Type B pancreatic cell (in vitro differentiated cells): Measurements from ENCODE around the gene RTKN2. TPM values are rescaled to one million over a fixed set of nuclear protein-coding genes. Genes with fewer than 3 reads are reported as not detected.

Experiments
- DNase-seq: peaks from one replicate; pipeline ENCODE4 v3.0.0; 2021; ENCODE audit warnings: mixed read lengths; ENCODE audit not compliant: unreplicated experiment; ENCODE audit errors: extremely low spot score
- H3K27ac Mint-ChIP-seq: 2 replicates; pipeline ENCODE4 v1.8.0; 2021; ENCODE audit warnings: mild to moderate bottlenecking, mixed read lengths
- H3K27me3 Mint-ChIP-seq: 2 replicates; pipeline ENCODE4 v1.8.0; 2021; ENCODE audit warnings: mixed read lengths
- H3K36me3 Mint-ChIP-seq: 2 replicates; pipeline ENCODE4 v1.8.0; 2021; ENCODE audit warnings: mixed read lengths
- H3K4me1 Mint-ChIP-seq: one replicate; pipeline ENCODE4 v1.8.0; 2021; ENCODE audit warnings: mixed read lengths; ENCODE audit not compliant: unreplicated experiment
- H3K4me3 Mint-ChIP-seq: 2 replicates; pipeline ENCODE4 v1.8.0; 2021; ENCODE audit warnings: mild to moderate bottlenecking, mixed read lengths
- H3K9me3 Mint-ChIP-seq: 2 replicates; pipeline ENCODE4 v1.8.0; 2021; ENCODE audit warnings: mixed read lengths
- total RNA-seq: library from RNA; stranded (reverse); gene quantifications from 2 replicates; pipeline ENCODE4 v1.2.1, GENCODE V29; 2021; ENCODE audit warnings: low replicate concordance
- TF ChIP-seq, protein P1 (sequence below): fragments of 200-600 bp; sonication (generic); conservative IDR thresholded peaks from 2 replicates; pipeline ENCODE4 v1.5.0; 2021; ENCODE audit warnings: antibody characterized with exemption, mild to moderate bottlenecking

The RTKN2 gene
- total RNA-seq, 1 donor from 2014 or later: 10.0 TPM

GRCh38 chr10:62162261-62162981, 106.2 kb downstream of the RTKN2 start:
- Mint-ChIP-seq H3K36me3 (no peaks in the 10 kb centered on the region), H3K27me3 (no peaks in the 10 kb centered on the region), H3K9me3 (no peaks in the 10 kb centered on the region), H3K4me1 (peaks cover 12% of the 10 kb centered on the region), H3K4me3 (no peak overlapping the region), H3K27ac (no peak overlapping the region)
- no peak for DNase-seq
- TF ChIP-seq, protein P1, sequence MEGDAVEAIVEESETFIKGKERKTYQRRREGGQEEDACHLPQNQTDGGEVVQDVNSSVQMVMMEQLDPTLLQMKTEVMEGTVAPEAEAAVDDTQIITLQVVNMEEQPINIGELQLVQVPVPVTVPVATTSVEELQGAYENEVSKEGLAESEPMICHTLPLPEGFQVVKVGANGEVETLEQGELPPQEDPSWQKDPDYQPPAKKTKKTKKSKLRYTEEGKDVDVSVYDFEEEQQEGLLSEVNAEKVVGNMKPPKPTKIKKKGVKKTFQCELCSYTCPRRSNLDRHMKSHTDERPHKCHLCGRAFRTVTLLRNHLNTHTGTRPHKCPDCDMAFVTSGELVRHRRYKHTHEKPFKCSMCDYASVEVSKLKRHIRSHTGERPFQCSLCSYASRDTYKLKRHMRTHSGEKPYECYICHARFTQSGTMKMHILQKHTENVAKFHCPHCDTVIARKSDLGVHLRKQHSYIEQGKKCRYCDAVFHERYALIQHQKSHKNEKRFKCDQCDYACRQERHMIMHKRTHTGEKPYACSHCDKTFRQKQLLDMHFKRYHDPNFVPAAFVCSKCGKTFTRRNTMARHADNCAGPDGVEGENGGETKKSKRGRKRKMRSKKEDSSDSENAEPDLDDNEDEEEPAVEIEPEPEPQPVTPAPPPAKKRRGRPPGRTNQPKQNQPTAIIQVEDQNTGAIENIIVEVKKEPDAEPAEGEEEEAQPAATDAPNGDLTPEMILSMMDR: no peak

DNA sequence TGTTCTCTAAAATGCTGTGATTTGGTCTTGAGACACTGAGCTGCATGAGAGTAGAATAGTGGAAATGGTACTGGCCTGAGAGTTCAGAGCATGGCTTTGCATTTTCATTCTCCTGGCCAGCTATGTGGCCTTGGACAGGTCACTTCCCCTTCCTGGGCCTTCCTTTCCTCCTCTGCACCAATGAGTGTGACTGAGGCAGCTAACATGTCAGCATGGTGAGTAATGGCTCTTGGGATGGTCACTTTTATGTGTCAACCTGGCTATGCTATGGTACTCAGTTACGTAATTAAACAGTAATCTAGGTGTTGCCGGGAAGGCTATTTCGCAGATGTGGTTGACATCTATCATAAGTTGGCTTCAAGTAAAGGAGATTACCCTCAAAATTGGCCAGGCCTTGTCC, 109.3 kb downstream of the RTKN2 start:
- no peaks in the 10 kb centered on the region for H3K27me3 Mint-ChIP-seq
- no peaks in the 10 kb centered on the region for H3K36me3 Mint-ChIP-seq
- H3K4me3 Mint-ChIP-seq: no peak overlapping the region
- no peaks in the 10 kb centered on the region for H3K9me3 Mint-ChIP-seq
- H3K27ac Mint-ChIP-seq: no peak overlapping the region
- no peaks in the 10 kb centered on the region for H3K4me1 Mint-ChIP-seq
- no peak for DNase-seq
- TF ChIP-seq, protein P1: no peak

- Mint-ChIP-seq H3K27ac (no peak overlapping the region), H3K9me3 (no peaks in the 10 kb centered on the region), H3K4me3 (no peak overlapping the region), H3K27me3 (no peaks in the 10 kb centered on the region), H3K36me3 (no peaks in the 10 kb centered on the region), H3K4me1 (no peaks in the 10 kb centered on the region)
- TF ChIP-seq, protein P1: no peak
- no peak for DNase-seq
These were observed 111.0 kb downstream of the RTKN2 start for GRCh38 chr10:62157601-62158000.

- DNase-seq: no peak
- Mint-ChIP-seq H3K4me1 (no peaks in the 10 kb centered on the region), H3K4me3 (no peak overlapping the region), H3K9me3 (no peaks in the 10 kb centered on the region), H3K27ac (no peak overlapping the region), H3K27me3 (no peaks in the 10 kb centered on the region), H3K36me3 (no peaks in the 10 kb centered on the region)
- TF ChIP-seq, protein P1: no peak
These were observed 113.5 kb downstream of the RTKN2 start for GRCh38 chr10:62155054-62155680.

- no peaks in the 10 kb centered on the region for H3K27me3 Mint-ChIP-seq
- no peak overlapping the region for H3K4me3 Mint-ChIP-seq
- no peaks in the 10 kb centered on the region for H3K4me1 Mint-ChIP-seq
- no peaks in the 10 kb centered on the region for H3K36me3 Mint-ChIP-seq
- DNase-seq: no peak
- H3K27ac Mint-ChIP-seq: no peak overlapping the region
- H3K9me3 Mint-ChIP-seq: no peaks in the 10 kb centered on the region
- TF ChIP-seq, protein P1: no peak
These were observed 114.4 kb downstream of the RTKN2 start for GRCh38 chr10:62154231-62154630.
